Motor neuron (in vitro differentiated cells): ENCODE results near the gene LILRB5. TPM values are rescaled to one million over a fixed set of nuclear protein-coding genes. Genes with fewer than 3 reads are reported as not detected.
"Not testable (repeated sequence)": the region's sequence is repeated elsewhere in the genome, so short reads cannot be mapped to it uniquely, and the experiment has no call there.

Experiments used
- ATAC-seq, 8 experiments: fragments of 200-7000 bp; cut with Tn5 transposase; replicated peaks in 6 of 8; 2 replicates each; pipeline ENCODE4 v1.8.0; 2021; ENCODE audit warnings: mild to moderate bottlenecking in 8 of 8, moderate library complexity in 8 of 8
- H3K27ac ChIP-seq, 2 donors: fragments of 250-450 bp; sonication (Bioruptor Pico); 2 replicates each; pipeline ENCODE4 v1.9.0; 2021; ENCODE audit warnings: antibody characterized with exemption in 2 of 2, mild to moderate bottlenecking in 2 of 2, moderate library complexity in 1 of 2
- H3K4me1 ChIP-seq, 2 donors: fragments of 250-450 bp; sonication (Bioruptor Pico); replicated peaks in 1 of 2; 2 replicates each; pipeline ENCODE4 v1.6.1; 2021; ENCODE audit warnings: antibody characterized with exemption in 2 of 2, mild to moderate bottlenecking in 2 of 2, moderate library complexity in 1 of 2
- H3K4me3 ChIP-seq, 5 donors: fragments of 250-450 bp; sonication (Bioruptor Pico); 2 replicates each; pipeline ENCODE4 v1.9.0; 2021; ENCODE audit warnings: antibody characterized with exemption in 5 of 5, mild to moderate bottlenecking in 5 of 5, moderate library complexity in 4 of 5
- WGBS, 10 experiments: fragments of 450-650 bp; shearing (Covaris generic); methylation state at CpG; one replicate each; pipeline ENCODE4 v1.0.0; 2022; 5-methylcytosine and 5-hydroxymethylcytosine counted together
- in situ Hi-C, 9 experiments: fragments of 400-800 bp; cut with MboI; loops; one replicate each; pipeline ENCODE4 v1.15.0; 2021; ENCODE audit warnings: low sequenced_read_pairs in 9 of 9, low pct_unique_long_range_greater_than_20kb in 2 of 9; ENCODE audit not compliant: unreplicated experiment in 9 of 9
- total RNA-seq, 8 experiments: library from RNA; unstranded; fragments of 300-600 nt; gene quantifications; 2 replicates each; pipeline versions ENCODE4 v1.2.3 to v1.2.4, GENCODE V29; 2022

LILRB5 gene
- total RNA-seq, 8 experiments from 2014 or later: under 0.01 to 0.81 (median 0.17) TPM; not detected in 2

- no peak for ATAC-seq
Measured at GRCh38 chr19:54247106-54247930, 9.8 kb downstream of the LILRB5 start.

GRCh38 chr19:54245936-54246335 lies 11.1 kb downstream of the LILRB5 start:
- H3K4me3 ChIP-seq: no peak overlapping the region
- H3K4me1 ChIP-seq: no peaks in the 10 kb centered on the region
- no CpG with 5 or more reads among the region's 3 CpGs for WGBS, 10 experiments
- no peak overlapping the region for H3K27ac ChIP-seq
- in situ Hi-C loops: no loop called here
- no peak for ATAC-seq

More at GRCh38 chr19:54247106-54247930, 9.8 kb downstream of the LILRB5 start:
- WGBS, 10 experiments: 67 to 100% (median 85%) methylated on average over 1 to 8 of the region's 20 CpGs; no CpG with 5 or more reads in 5 of the 10 experiments
- in situ Hi-C loops: no loop called here
- no peak overlapping the region for H3K27ac ChIP-seq
- H3K4me3 ChIP-seq: no peak overlapping the region
- no peaks in the 10 kb centered on the region for H3K4me1 ChIP-seq

GRCh38 chr19:54243809-54244208 lies 13.3 kb downstream of the LILRB5 start:
- WGBS, 10 experiments: no CpG with 5 or more reads among the region's 8 CpGs
- H3K27ac ChIP-seq, in situ Hi-C loops, ATAC-seq, H3K4me3 ChIP-seq, H3K4me1 ChIP-seq: not testable (repeated sequence)

- H3K4me1 ChIP-seq, H3K27ac ChIP-seq, in situ Hi-C loops, H3K4me3 ChIP-seq: not testable (repeated sequence)
- WGBS, 10 experiments: 30% methylated on average over 2 of the region's 6 CpGs; no CpG with 5 or more reads in 9 of the 10 experiments
- peak in 3 of 8 experiments; percentile 29 to 44 (median 44) for ATAC-seq
Measured at GRCh38 chr19:54242646-54243045, 14.4 kb downstream of the LILRB5 start, which contains the start of gene LILRA6. TSS of gene LILRA6 (minus strand) at chr19:54242790.

- WGBS, 10 experiments: no CpG with 5 or more reads among the region's 4 CpGs
- H3K4me3 ChIP-seq, H3K4me1 ChIP-seq, H3K27ac ChIP-seq, ATAC-seq, in situ Hi-C loops: not testable (repeated sequence)
Measured at GRCh38 chr19:54242234-54242633, 14.8 kb downstream of the LILRB5 start.

GRCh38 chr19:54240372-54241336 lies 16.4 kb downstream of the LILRB5 start:
- H3K4me3 ChIP-seq, H3K27ac ChIP-seq, H3K4me1 ChIP-seq, in situ Hi-C loops: not testable (repeated sequence)
- WGBS, 10 experiments: 8 to 25% methylated on average over 3 to 4 of the region's 22 CpGs; no CpG with 5 or more reads in 8 of the 10 experiments
- ATAC-seq: peak in 3 of 8 experiments; percentile 6 to 26 (median 14)

GRCh38 chr19:54239491-54240371 lies 17.3 kb downstream of the LILRB5 start:
- in situ Hi-C loops: loop anchor here in 1 of 9 experiments (10.0 kb wide), 1 partner anchor 75 kb away; no protein-coding TSS in a partner anchor
- not testable (repeated sequence) for H3K4me1 ChIP-seq, H3K27ac ChIP-seq, H3K4me3 ChIP-seq
- WGBS, 10 experiments: 0 to 49% (median 34%) methylated on average over 1 to 5 of the region's 21 CpGs; no CpG with 5 or more reads in 6 of the 10 experiments
- peak; percentile 17 to 38 (median 32) for ATAC-seq

GRCh38 chr19:54233941-54234340 lies 23.1 kb downstream of the LILRB5 start:
- ATAC-seq: no peak
- in situ Hi-C loops: loop anchor here in 1 of 9 experiments (10.0 kb wide), 1 partner anchor 69 kb away; no protein-coding TSS in a partner anchor
- 8 to 67% (median 37%) methylated on average over 1 to 5 of the region's 5 CpGs; no CpG with 5 or more reads in 2 of the 10 experiments for WGBS, 10 experiments
- Histone ChIP-seq H3K4me1 (peaks cover 0 to 2% of the 10 kb centered on the region in 2 donors), H3K4me3 (no peak overlapping the region), H3K27ac (no peak overlapping the region)

- peak; percentile 96 to 100 (median 98) for ATAC-seq
- H3K4me3 ChIP-seq: peak overlapping the region in 1 of 5 donors; percentile 9
- in situ Hi-C loops: loop anchor here in 1 of 9 experiments (10.0 kb wide), 1 partner anchor 67 kb away; no protein-coding TSS in a partner anchor
- no peak overlapping the region for H3K27ac ChIP-seq
- 8 to 60% (median 29%) methylated on average over 1 to 19 of the region's 21 CpGs for WGBS, 10 experiments
- peaks cover 0 to 2% of the 10 kb centered on the region in 2 donors for H3K4me1 ChIP-seq
Measured at GRCh38 chr19:54231077-54231931, 25.8 kb downstream of the LILRB5 start.

- 51 to 94% (median 75%) methylated on average over 3 to 7 of the region's 7 CpGs for WGBS, 10 experiments
- H3K4me3 ChIP-seq: no peak overlapping the region
- peaks cover 0 to 2% of the 10 kb centered on the region in 2 donors for H3K4me1 ChIP-seq
- in situ Hi-C loops: loop anchor here in 1 of 9 experiments (10.0 kb wide), 1 partner anchor 65 kb away; no protein-coding TSS in a partner anchor
- no peak for ATAC-seq
- H3K27ac ChIP-seq: no peak overlapping the region
Measured at GRCh38 chr19:54230031-54230430, 27.0 kb downstream of the LILRB5 start.

- peaks cover 0 to 2% of the 10 kb centered on the region in 2 donors for H3K4me1 ChIP-seq
- H3K4me3 ChIP-seq: no peak overlapping the region
- WGBS, 10 experiments: 33 to 100% (median 86%) methylated on average over 1 to 8 of the region's 8 CpGs; no CpG with 5 or more reads in 3 of the 10 experiments
- in situ Hi-C loops: no loop called here
- no peak overlapping the region for H3K27ac ChIP-seq
- no peak for ATAC-seq
Measured at GRCh38 chr19:54229146-54229545, 27.9 kb downstream of the LILRB5 start.
